K562 treated with DMSO at 1 percent for 48 hours (cell line): ENCODE data around the gene PSME4. TPM values are rescaled to one million over a fixed set of nuclear protein-coding genes. Genes with fewer than 3 reads are reported as not detected.

ENCODE experiments used
- total RNA-seq: library from RNA; unstranded; fragments of 300-600 nt; gene quantifications from 2 replicates; pipeline ENCODE4 v1.2.3, GENCODE V29; 2022; ENCODE audit warnings: low replicate concordance; ENCODE audit errors: extremely low read depth

The PSME4 gene
- total RNA-seq, result 211 TPM in 1 of 2 replicates, not detected in the other

GRCh38 chr2:53970724-53971602, at the start of gene PSME4:
TSS of gene PSME4 (minus strand) at chr2:53970993. CDS start at chr2:53970784, 209 bp downstream.

GRCh38 chr2:53859206-53860181, 111.3 kb downstream of the PSME4 start, which contains the start of gene GPR75:
TSS of gene GPR75 (minus strand) at chr2:53859967. CDS start at chr2:53854756, 5,211 bp downstream.

Other genes with a start within 250 kb of the PSME4 start
- gene CHAC2, start 203.2 kb downstream of the PSME4 start, total RNA-seq, result not detected in 2 replicates
- not detected in 2 replicates for gene ASB3, start 184.0 kb downstream of the PSME4 start, total RNA-seq
- gene ERLEC1, start 183.9 kb downstream of the PSME4 start, total RNA-seq, result not detected in 2 replicates
- gene GPR75, start 111.0 kb downstream of the PSME4 start, total RNA-seq, result not detected in 2 replicates
- not detected in 2 replicates for gene ACYP2, start 144.6 kb upstream of the PSME4 start, total RNA-seq